Fibroblast of lung (primary cell): Measurements from ENCODE around the gene MAP2K6. TPM values are rescaled to one million over a fixed set of nuclear protein-coding genes. Genes with fewer than 3 reads are reported as not detected.
A peak's percentile ranks its signal among the peaks of the same experiment; 100 is the strongest.

Experiments
- DNase-seq, 2 donors: peaks; one replicate each; pipeline versions ENCODE4 v3.0.0 to v3.0.0-alpha.2; 2010; ENCODE audit warnings: low read depth in 2 of 2
- H2AFZ ChIP-seq: 2 replicates; pipeline ENCODE4 v1.5.1; 2012; ENCODE audit warnings: low read length, control low read depth, inconsistent platforms
- H3K27ac ChIP-seq: 2 replicates; pipeline ENCODE4 v1.5.1; 2011; ENCODE audit warnings: low read length, control low read depth; ENCODE audit not compliant: insufficient read depth
- H3K27me3 ChIP-seq: 2 replicates; pipeline ENCODE4 v1.5.1; 2011; ENCODE audit warnings: mild to moderate bottlenecking, low read length; ENCODE audit not compliant: control insufficient read depth, insufficient read depth
- H3K36me3 ChIP-seq: 2 replicates; pipeline ENCODE4 v1.5.1; 2011; ENCODE audit warnings: low read length; ENCODE audit not compliant: control insufficient read depth, insufficient read depth
- H3K4me1 ChIP-seq: 2 replicates; pipeline ENCODE4 v1.5.1; 2011; ENCODE audit warnings: low read length; ENCODE audit not compliant: control insufficient read depth, insufficient read depth; ENCODE audit errors: extremely low read depth
- H3K4me2 ChIP-seq: 2 replicates; pipeline ENCODE4 v1.5.1; 2011; ENCODE audit warnings: low read length, control low read depth; ENCODE audit not compliant: insufficient read depth; ENCODE audit errors: extremely low read depth
- H3K4me3 ChIP-seq, 4 experiments: fragments of 200-600 bp in 1 of 4; sonication (generic) in 1 of 4; replicated peaks in 1 of 4; 2 replicates each; pipeline ENCODE4 v1.5.1; 2011 to 2016; ENCODE audit warnings: low read length in 4 of 4, low read depth in 3 of 4, mild to moderate bottlenecking in 3 of 4, control low read depth in 2 of 4, inconsistent platforms in 1 of 4, mixed read lengths in 1 of 4; ENCODE audit not compliant: insufficient read depth in 1 of 4; ENCODE audit errors: control extremely low read depth in 1 of 4
- H3K79me2 ChIP-seq: 2 replicates; pipeline ENCODE4 v1.5.1; 2012; ENCODE audit warnings: mild to moderate bottlenecking, low read length, inconsistent platforms; ENCODE audit not compliant: control insufficient read depth, insufficient read depth
- H3K9ac ChIP-seq: 2 replicates; pipeline ENCODE4 v1.5.1; 2011; ENCODE audit warnings: mild to moderate bottlenecking, low read length, control low read depth; ENCODE audit not compliant: insufficient read depth
- H3K9me3 ChIP-seq: 2 replicates; pipeline ENCODE4 v1.5.1; 2012; ENCODE audit warnings: low read depth, low read length; ENCODE audit not compliant: control insufficient read depth, insufficient read depth
- H4K20me1 ChIP-seq: 2 replicates; pipeline ENCODE4 v1.5.1; 2011; ENCODE audit warnings: low read length; ENCODE audit not compliant: control insufficient read depth, insufficient read depth; ENCODE audit errors: extremely low read depth
- EZH2 ChIP-seq: IDR thresholded peaks from 2 replicates; pipeline ENCODE4 v1.5.1; 2012; ENCODE audit warnings: low read length, control low read depth, mild to moderate bottlenecking; ENCODE audit errors: missing control alignments
- polyA plus RNA-seq, 2 donors: library from polyadenylated mRNA; depleted of rRNA in 1 of 2; stranded (reverse) in 1 of 2; unstranded in 1 of 2; fragments of >200 nt; gene quantifications; 2 replicates each; pipeline ENCODE4 v1.2.1, GENCODE V29; 2011 to 2012; ENCODE audit warnings: missing spikeins in 1 of 2
- total RNA-seq: library from RNA; depleted of rRNA; stranded (reverse); fragments of >200 nt; gene quantifications from 2 replicates; pipeline ENCODE4 v1.2.1, GENCODE V29; 2014
- TF ChIP-seq, protein P1 (sequence below), 2 donors: IDR thresholded peaks in 1 of 2; conservative IDR thresholded peaks in 1 of 2; 1 replicate in 1 of 2; 2 replicates in 1 of 2; pipeline ENCODE4 v1.5.1; 2011 to 2012; ENCODE audit warnings: low read length in 2 of 2, control low read depth in 1 of 2, inconsistent platforms in 1 of 2, low read depth in 1 of 2, mild to moderate bottlenecking in 1 of 2

The MAP2K6 gene
- total and polyA plus RNA-seq, 2 donors (not counting 1 experiment from before 2014, with no cell fraction given), result 2.7 to 39.5 TPM

GRCh38 chr17:69405096-69405495 lies 9.4 kb upstream of the MAP2K6 start:
- Histone ChIP-seq H3K36me3 (no peaks in the 10 kb centered on the region), H2AFZ (no peak overlapping the region), H3K4me2 (no peak overlapping the region), H3K27ac (no peak overlapping the region), H3K9ac (no peak overlapping the region), H4K20me1 (no peaks in the 10 kb centered on the region), H3K4me3 (no peak overlapping the region), H3K4me1 (no peaks in the 10 kb centered on the region), H3K9me3 (no peaks in the 10 kb centered on the region), H3K27me3 (no peaks in the 10 kb centered on the region), H3K79me2 (no peaks in the 10 kb centered on the region)
- no peak for TF ChIP-seq EZH2
- TF ChIP-seq, protein P1, sequence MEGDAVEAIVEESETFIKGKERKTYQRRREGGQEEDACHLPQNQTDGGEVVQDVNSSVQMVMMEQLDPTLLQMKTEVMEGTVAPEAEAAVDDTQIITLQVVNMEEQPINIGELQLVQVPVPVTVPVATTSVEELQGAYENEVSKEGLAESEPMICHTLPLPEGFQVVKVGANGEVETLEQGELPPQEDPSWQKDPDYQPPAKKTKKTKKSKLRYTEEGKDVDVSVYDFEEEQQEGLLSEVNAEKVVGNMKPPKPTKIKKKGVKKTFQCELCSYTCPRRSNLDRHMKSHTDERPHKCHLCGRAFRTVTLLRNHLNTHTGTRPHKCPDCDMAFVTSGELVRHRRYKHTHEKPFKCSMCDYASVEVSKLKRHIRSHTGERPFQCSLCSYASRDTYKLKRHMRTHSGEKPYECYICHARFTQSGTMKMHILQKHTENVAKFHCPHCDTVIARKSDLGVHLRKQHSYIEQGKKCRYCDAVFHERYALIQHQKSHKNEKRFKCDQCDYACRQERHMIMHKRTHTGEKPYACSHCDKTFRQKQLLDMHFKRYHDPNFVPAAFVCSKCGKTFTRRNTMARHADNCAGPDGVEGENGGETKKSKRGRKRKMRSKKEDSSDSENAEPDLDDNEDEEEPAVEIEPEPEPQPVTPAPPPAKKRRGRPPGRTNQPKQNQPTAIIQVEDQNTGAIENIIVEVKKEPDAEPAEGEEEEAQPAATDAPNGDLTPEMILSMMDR (conservative IDR thresholded peaks at IDR 0.05 in 1 of 2, IDR thresholded peaks at IDR 0.05 in 1 of 2; ENCODE audit: low read depth in 1 of 2, low read length in 2 of 2), result no peak
- DNase-seq, result no peak

- no peak overlapping the region for H3K4me3 ChIP-seq
- no peak overlapping the region for H3K4me2 ChIP-seq
- no peak overlapping the region for H3K9ac ChIP-seq
- H3K9me3 ChIP-seq, result no peaks in the 10 kb centered on the region
- peak; percentile 14 to 59 for DNase-seq
- H4K20me1 ChIP-seq, result no peaks in the 10 kb centered on the region
- TF ChIP-seq, protein P1 (conservative IDR thresholded peaks at IDR 0.05 in 1 of 2, IDR thresholded peaks at IDR 0.05 in 1 of 2; ENCODE audit: low read depth in 1 of 2, low read length in 2 of 2), result no peak
- TF ChIP-seq EZH2, result no peak
- no peaks in the 10 kb centered on the region for H3K27me3 ChIP-seq
- no peaks in the 10 kb centered on the region for H3K79me2 ChIP-seq
- H3K27ac ChIP-seq, result no peak overlapping the region
- no peaks in the 10 kb centered on the region for H3K4me1 ChIP-seq
- no peak overlapping the region for H2AFZ ChIP-seq
- H3K36me3 ChIP-seq, result no peaks in the 10 kb centered on the region
Measured at GRCh38 chr17:69406941-69407340, 7.6 kb upstream of the MAP2K6 start.

GRCh38 chr17:69407759-69408158 lies 6.7 kb upstream of the MAP2K6 start:
- Histone ChIP-seq H3K4me2 (no peak overlapping the region), H3K36me3 (no peaks in the 10 kb centered on the region), H4K20me1 (no peaks in the 10 kb centered on the region), H3K79me2 (no peaks in the 10 kb centered on the region), H3K4me1 (no peaks in the 10 kb centered on the region), H3K9me3 (no peaks in the 10 kb centered on the region), H3K9ac (no peak overlapping the region), H2AFZ (no peak overlapping the region), H3K4me3 (no peak overlapping the region), H3K27me3 (no peaks in the 10 kb centered on the region), H3K27ac (no peak overlapping the region)
- TF ChIP-seq, protein P1 (conservative IDR thresholded peaks at IDR 0.05 in 1 of 2, IDR thresholded peaks at IDR 0.05 in 1 of 2; ENCODE audit: low read depth in 1 of 2, low read length in 2 of 2), result no peak
- DNase-seq, result no peak
